HG02885 (cell line): ENCODE measurements around the gene PTGR2.
"Not testable (repeated sequence)": the region's sequence is repeated elsewhere in the genome, so short reads cannot be mapped to it uniquely, and the experiment has no call there.

ENCODE experiments used
- ATAC-seq: cut with Tn5 transposase; IDR thresholded peaks from one replicate; pipeline ENCODE4 v1.9.1; 2021; ENCODE audit warnings: mild to moderate bottlenecking; ENCODE audit not compliant: unreplicated experiment, poor library complexity

PTGR2 gene

DNA sequence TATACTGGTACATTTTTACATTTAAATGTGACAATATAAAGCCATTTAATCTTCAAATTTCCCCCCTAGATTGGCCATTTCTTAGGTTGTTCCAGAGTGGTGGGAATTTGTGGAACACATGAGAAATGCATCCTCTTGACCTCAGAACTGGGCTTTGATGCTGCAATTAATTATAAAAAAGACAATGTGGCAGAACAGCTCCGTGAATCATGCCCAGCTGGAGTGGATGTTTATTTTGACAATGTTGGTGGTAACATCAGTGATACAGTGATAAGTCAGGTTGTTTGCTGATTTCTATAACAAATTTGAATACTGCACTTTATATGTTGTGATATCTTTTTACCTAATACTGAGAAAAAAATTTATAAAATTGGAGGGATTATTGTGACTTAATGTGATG lies 27.4 kb downstream of the PTGR2 start:
- no peak for ATAC-seq

DNA sequence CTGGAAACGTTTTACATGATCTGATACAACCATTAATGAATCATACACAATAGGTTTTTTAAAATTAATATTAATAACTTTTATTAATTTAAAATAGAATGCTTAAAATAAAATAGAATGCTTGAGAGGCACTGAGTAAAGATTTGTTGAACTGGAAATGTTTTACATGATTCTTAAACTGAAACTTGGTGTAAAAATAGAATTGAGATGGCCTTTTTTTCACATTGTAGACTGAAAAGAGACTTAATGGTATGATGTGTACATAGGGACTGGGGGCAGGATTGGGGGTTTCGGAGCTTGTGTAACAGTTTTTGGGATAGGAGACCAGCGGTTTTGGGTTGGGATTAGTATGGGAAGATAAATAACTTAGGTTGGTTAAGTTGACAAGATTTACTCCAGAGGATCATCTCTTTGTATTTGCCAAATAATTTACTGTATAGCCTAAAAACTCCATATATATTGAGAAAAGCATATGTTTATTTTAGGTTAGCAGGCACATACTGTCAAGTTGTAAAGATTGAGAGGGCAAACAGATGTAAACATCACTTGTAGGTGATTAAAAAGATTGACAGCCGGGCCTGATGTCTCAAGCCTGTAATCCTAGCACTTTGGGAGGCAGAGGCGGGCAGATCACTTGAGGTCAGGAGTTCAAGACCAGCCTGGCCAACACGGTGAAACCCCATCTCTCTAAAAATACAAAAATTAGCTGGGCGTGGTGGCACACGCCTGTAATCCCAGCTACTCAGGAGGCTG lies 33.0 kb downstream of the PTGR2 start:
- ATAC-seq, result no peak

DNA sequence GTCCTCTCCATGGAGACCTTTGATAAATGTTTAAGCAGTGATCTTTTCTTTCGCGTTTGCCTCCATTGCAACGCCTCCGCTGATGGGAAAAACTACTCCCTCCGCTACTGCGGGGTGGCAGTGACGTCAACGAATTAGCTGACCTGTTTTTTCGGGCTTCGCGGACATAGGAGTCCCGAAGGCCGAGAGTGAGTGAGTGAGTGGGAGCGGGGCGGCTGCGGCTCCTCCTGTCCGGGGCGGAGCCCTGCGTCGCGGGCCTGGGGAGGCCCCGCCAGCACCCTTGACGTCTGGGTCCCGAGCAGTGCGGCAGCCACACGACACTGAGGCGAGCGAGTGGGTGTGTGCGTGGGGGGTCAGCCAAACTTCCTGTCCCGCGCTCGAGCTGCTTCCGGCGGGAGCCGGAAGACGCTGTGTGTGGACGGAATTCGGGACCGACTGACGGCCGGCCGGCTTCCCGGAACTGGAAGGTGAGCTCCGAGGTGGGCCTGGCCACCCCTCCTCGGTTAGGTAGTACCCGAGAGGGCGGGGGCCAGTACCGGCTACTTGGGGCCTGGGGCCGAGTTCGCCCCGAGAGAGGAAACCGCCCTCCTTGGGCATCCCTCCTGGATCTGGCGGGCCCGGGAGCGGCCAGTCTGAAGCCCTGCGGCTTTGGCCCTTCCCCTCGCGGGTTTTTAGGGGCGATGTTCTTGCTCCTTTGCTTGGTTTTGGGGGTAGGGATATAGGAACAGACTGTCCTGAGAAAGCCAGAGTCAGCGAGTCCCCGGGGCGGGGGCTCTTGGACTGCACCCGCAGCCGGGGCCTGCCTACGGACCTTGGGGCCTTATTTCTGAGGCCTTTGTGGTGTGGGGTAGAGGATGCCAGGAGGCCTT lies 35.1 kb downstream of the PTGR2 start, which contains the start of gene ZNF410:
Gene ZNF410 (plus strand): TSS at position 411 of the 869 bp plus-strand sequence. CDS start 5,317 bp downstream, outside the sequence.
- ATAC-seq, result peak; percentile 97

DNA sequence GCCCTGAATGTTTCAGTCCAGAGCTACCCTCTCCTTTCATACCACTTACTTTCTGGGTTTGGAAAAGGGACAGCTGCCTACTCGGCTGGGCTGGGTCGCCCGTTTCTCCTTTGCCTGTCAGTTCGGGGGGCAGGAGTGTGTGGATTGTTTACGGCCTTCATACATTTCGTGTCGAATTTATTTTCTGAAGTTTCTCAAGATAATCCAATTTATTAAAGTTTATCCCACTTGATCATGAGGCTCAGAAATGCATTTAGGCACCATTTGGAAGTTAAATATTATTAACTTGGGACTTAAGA lies 35.6 kb downstream of the PTGR2 start:
- no peak for ATAC-seq

DNA sequence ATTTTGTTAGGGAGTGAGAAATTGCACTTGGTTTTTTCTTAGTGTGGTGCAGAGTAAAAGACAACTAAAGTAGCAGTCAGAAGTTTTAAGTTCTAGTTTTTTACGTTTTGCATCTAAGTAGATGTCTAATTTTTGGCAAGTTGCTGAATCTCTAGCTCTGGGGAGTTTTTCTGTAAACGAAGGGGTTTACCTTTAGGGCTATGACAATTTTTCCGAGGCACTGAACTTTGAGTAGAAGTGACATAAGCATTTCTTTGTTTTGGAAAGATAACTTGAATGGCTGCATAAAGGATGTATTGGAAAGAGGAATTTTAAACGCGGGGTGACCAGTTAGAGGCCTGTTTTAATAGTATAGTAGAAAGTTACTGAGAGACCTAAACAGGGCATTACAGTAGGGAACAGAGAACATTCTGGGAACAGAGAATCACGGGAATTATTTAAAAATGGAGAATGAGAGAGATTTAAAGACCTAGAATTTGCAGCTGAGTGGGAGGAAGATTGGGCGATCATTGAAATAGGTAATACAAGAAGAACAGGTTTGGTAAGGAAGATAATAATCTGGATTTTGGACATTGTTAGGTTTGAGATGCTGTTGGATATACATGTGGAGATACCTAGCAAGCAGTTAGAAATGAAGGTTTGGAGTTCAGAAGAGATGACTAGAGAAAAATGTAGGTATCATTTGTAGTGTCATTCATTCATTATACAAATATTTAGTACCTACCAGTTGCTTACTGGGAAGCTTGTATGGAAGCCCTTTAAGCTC lies 36.2 kb downstream of the PTGR2 start:
- no peak for ATAC-seq

DNA sequence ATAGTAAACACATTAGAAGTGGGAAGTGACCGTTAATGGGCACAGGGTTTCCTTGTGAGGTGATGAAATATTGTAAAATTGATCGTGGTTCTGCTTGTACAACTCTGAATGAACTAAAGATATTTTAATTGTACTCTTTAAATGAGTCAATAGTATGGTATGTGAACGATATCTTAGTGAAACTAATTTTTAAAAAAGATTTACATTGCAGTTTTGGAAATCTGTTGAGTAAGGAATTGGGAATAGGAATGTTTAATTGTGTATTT lies 36.8 kb downstream of the PTGR2 start:
- ATAC-seq, result no peak

DNA sequence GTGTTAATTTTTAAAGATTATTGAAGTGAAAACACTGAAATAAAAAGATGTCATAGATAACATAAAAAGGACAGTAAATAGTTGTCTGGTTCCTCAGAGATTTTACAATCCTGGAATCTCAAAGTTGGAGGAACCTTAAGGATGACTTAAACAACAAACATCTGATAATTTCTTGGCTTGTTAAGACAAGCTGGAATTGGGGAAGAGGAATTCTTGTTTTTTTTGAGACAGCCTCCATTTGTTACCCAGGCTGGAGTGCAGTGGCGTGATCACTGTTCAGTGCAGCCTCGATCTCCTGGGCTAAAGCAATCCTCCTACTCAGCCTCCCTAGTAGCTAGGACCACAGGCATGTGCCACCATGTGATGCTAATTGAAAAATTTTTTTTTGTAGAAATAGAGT lies 37.3 kb downstream of the PTGR2 start:
- ATAC-seq, result no peak

DNA sequence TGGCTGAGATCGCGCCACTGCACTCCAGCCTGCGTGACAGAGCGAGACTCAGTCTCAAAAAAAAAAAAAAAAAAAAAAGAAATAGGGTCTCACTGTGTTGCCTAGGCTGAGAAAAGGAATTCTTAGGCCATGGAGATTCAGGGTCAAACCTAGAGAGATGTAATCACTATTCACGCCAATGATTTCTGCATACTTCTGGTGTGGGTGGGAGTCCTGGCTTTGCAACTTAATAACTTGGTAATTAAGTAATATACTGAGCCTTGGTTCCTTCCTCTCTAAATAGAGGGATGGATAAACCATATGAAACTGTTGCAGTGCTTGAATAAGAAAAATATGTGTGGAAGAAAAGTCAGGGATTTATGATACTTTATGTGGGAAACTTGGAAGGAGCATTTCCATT lies 37.7 kb downstream of the PTGR2 start:
- no peak for ATAC-seq

DNA sequence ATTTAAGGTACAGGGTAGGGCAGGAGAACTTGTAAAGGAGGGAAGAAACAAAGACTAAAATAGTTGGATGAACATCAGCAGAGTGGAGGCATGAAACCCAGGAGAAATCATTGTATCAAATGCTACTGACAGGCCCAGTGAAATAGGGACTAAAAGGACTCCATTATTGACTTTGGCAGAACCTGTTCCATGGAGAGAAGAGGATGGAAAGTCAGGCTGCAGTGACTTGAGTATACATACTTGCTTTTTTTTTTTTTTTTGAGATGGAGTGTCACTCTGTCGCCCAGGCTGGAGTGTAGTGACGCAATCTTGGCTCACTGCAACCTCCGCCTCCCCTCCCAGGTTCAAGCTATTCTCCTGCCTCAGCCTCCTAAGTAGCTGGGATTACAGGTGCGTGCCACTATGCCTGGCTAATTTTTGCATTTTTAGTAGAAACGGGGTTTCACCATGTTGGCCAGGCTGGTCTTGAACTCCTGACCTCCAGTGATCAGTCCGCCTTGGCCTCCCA lies 42.6 kb downstream of the PTGR2 start:
- ATAC-seq, result not testable (repeated sequence)

DNA sequence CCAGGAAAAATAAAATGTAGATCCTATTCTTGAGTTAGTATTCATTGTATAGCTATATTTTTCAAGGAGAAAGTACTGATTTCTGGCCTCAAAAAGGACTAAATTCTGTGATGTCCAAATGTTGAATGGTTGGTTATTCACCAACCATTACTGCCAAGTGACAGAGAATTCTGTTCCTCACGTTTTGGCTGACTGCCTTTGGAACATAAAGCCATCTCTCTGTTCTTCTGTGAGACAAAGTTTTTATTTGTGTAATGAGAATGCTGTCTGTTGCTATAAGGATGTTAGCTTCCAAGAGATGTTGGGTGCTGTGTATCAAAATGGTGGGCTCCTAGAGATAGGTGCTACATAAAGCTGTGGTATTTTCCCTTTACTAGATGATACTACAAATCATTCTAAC lies 44.3 kb downstream of the PTGR2 start:
- ATAC-seq, result no peak

DNA sequence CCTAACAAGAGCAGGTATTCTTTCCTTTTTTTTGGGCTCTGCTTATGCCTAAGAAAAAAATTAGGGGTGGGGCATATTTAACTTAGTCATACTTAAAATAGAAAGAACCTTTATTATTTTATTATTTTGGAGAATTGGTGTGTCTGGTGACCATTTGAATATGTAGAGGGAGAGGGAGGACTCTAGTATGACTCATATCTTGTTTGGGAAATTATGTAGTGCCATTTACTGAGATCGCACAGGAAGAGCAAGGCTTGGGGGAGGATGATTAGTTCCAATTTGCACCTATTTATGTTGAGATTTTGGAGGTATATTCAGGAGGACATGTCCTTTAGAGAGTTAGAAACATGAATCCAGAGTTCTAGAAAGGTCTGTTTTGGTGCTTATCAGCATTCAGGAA lies 44.9 kb downstream of the PTGR2 start:
- ATAC-seq, result no peak

DNA sequence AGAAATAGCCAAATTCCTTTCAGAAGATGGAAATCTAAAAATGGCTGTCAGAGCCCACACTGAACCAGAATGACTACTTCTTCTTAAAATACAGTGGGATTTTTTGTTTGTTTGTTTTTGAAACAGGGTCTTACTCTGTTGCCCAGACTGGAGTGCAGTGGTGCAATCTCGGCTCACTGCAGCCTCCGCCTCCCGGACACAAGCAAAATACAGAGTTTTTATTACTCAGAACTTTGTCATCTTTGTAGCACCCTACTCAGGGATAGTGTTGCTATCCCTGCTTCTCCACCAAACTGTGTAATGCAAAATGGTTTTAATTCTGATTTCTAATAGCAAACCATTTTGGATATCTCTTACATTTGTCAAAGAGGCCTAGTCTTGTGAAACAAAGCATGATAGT lies 51.4 kb downstream of the PTGR2 start:
- no peak for ATAC-seq

DNA sequence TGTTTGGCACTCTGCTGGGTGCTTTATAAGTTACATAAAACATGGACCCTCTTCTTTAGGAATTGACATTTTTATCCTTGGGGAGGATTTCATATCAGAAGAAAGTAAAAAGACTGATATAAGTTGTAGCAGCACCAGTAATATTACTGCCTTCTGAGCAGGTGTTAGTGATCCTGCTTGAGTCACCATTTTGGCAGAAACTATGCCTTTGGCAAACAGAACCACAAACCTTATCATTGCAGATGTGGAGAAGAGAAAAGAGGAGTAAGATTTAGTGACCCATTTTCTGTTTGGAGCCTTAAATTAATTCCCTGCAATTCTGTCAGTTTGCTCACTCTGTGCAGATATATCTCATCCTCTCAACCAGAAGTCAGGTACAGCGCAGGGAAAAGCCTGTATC lies 58.0 kb downstream of the PTGR2 start:
- no peak for ATAC-seq

DNA sequence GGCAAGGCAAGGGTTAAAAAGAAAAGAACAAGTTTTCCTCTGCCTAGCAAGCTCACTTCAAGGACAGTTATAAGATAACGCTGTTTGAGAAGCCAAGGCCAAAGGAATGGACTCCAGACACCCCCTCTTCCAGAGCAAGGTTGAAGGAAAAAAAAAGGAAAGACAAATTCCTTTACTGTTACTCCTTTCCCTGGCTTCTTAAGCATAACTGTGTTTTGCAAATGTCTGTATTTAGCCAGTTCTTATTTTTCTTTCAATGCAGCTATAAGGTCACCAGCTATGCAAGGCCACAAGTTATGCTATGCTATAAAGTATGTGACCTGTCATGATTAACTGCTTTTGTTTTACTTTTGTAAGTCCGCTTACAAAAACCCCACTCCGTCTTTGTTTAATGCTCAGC lies 61.6 kb downstream of the PTGR2 start:
- no peak for ATAC-seq

DNA sequence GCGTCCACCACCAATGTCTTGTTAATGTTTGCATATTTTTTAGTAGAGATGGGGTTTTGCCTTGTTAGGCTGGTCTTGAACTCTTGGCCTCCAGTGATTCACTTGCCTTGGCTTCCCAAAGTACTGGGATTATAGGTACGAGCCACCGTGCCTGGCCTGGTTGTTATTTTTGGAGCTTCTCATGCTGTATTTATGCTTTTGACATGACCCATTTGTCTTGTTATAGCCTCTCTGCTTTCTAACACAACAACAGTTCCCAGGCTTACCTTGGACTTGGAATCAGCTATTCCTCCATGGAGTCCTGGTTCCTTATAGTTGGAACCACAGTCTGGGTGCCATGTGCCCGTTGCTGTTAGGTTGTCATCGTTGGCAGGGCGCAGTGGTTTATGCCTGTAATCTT lies 64.7 kb downstream of the PTGR2 start:
- no peak for ATAC-seq

DNA sequence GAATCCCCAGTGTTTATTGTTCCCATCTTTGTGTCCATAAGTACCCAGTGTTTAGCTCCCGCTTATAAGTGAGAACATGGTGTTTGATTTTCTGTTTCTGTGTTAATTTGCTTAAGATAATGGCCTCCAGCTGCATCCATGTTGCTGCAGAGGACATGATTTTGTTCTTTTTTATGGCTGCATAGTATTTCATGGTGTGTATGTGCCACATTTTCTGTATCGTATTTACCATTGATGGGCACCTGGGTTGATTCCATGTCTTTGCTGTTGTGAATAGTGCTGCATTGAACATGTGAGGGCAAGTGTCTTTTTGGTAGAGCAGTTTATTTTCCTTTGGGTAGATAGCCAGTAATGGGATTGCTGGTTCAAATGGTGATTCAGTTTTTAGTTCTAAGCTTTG lies 67.8 kb downstream of the PTGR2 start:
- not testable (repeated sequence) for ATAC-seq

DNA sequence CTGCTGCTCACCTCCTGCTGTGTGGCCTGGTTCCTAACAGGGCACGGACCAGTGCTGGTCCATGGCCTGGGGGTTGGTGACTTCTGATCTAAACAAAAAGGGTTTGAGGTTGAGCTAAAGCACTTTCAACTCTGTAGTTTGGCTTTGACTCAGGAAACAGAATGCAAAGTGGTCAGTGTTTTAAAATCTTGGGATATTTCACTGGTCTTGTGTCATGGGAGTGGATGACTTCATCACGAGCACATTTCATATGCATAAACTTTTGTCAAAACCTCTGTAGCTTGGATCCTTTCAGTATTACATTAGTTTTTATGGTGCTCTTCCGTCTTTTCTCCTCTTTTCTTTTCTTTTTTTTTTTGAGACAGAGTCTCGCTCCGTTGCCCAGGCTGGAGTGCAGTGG lies 72.7 kb downstream of the PTGR2 start:
- ATAC-seq, result no peak
